NCI-H2029 (cell line): ENCODE measurements around the gene GRXCR2.
A peak's percentile ranks its signal among the peaks of the same experiment; 100 is the strongest.
"Not testable (repeated sequence)": the region's sequence is repeated elsewhere in the genome, so short reads cannot be mapped to it uniquely, and the experiment has no call there.

ENCODE experiments used
- DNase-seq: peaks from one replicate; lab custom pipeline; 2025; lab: John Stamatoyannopoulos, UW

The GRXCR2 gene, protein sequence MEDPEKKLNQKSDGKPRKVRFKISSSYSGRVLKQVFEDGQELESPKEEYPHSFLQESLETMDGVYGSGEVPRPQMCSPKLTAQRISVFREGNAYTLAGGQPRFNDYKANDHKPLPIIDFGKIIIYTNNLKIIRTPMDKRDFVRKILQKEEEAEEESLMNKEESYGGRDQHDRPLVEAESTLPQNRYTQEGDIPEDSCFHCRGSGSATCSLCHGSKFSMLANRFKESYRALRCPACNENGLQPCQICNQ

DNA sequence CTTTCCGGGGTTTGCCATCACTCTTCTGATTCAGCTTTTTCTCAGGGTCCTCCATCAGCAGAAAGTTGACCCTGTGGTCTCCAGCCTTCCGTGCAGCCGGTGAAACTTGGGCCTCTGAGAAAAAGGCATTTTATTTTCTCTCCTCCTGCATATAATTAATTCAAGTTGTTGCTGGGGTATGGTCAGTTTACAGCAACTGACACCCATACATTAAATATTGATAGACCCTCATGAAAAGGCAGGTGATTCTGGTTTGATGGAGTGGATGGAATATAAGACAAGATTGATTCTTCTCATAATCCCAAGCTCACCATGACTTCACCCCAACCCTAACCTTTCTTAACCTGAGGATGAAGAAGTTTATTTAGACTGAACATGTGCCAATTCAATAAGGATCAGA is at the start of gene GRXCR2:
GRXCR2 (minus strand) TSS at position 101 of the 400 bp plus-strand sequence; CDS start at position 55, 46 bp downstream.
- DNase-seq = no peak

DNA sequence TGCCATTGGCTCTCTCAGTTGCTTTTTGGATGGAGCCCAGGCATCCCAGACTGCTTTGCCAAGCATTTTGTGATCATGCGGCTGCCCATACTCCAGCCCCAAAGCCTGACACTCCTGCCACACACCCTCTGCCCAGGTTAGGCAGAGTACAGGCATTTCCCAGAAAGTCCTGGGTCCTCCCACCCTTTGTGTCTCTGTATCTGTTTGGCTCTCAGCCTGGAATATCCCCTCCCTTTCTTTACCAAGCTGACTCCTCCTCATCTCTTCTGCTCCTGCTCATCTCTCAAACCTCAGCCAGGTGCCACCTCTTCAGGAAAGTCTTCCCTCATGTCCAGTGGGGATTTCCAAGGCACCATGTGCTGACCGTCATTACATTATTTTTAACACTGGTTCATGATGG is 49.2 kb upstream of the GRXCR2 start:
- no peak for DNase-seq

DNA sequence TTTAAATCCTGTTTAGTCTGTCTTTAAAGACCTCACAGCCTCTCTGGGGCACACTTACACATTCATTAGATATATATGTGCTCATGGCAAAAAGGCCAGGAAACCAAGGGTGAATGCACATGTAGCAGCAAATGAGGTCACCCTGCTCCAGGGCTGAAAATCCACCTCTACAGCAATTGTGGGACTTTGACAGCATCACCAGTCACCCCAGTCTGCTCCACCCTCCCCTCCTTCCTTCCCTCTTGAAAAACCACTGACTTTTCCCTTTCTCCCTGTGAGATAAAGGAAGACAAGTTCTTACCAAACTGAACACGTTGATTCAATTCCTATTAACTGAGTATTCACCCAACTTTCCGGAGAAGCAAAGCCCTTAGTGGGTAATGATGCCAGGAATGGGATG is 48.4 kb upstream of the GRXCR2 start:
- no peak for DNase-seq

DNA sequence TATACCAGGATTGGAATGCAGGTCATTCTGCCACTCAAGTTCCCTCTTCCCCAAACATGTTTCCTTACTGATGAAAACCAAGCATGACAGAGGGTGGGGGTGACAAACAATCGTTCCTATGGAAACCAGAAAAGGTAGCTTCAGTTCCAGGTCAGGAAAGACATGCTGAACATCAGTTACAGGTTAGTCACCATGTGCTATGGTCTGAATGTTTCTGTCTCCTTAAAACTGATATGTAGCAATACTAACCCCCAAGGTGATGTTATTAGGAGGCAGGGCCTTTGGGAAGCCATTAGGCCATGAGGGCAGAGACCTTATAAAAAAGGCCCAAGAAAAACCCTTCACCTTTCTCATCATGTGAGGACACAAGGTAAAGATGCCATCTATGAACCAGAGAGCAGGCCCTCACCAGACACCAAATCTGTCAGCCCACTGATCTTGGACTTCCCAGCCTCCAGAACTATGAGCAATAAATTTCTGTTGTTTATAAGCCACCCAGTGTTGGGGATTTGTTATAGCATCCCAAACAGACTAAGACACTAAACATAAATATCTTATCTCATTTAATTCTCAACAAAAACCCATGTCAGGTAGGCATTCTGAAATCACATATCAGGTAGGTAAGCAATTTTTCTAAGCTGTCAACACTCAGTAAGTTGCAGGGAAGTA is 47.9 kb upstream of the GRXCR2 start:
- DNase-seq = no peak

DNA sequence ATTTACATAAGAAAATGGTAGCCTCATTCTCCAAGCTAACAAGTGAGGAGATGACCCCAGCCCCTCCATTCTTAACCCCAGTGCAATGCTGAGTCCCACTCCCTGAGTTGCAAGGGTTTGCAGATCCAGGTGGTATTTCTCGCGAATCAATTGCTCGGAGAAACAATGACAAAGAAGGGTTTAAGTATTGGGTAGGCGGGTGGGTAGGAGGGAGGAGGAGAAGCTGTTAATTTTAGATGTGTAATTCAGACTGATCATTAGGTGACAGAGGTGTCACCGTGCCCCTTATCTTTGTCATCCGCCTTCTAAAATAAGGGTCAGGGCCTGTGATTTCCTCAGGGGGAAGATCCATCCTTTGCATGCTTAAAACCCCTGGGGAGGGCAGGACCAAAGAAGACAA is 46.6 kb upstream of the GRXCR2 start:
- DNase-seq = no peak

DNA sequence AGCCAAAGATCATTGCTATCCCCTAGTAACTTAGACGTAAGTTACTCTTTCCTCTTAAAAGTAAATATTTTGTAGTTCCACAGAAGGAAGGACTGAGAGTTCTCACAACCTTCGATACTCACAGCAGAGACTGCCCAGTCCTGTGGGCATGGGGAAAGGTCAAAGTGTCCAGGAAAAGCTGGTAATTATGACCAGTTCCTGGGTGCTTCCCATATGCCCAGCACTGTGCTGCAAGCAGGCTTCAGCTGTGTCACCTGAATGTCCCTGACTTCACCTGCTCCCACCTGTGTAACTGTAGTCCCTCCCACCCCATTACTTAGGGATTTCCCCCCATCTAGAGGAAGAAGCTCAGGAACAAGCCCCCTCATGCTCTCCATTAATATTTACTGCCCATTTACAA is 45.6 kb upstream of the GRXCR2 start:
- DNase-seq = no peak

DNA sequence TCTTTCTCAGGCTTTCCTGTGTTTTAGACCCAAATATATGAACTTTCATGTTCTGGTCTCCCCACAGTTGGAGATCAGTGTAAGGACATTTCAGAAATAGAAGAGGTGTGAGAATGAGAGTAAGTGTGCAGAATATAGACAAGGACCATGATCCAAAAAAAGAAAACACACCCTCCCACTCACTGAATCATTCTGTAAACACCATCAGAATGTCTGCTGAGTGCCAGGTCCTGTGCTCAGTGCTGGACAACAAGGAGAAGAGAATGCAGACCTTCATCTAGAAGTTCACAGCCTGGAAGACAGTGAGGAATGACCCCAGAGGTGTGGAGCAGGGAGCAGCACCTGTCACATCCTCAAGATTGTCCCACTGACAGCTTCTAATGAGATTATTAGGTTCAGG is 44.5 kb upstream of the GRXCR2 start:
- no peak for DNase-seq

DNA sequence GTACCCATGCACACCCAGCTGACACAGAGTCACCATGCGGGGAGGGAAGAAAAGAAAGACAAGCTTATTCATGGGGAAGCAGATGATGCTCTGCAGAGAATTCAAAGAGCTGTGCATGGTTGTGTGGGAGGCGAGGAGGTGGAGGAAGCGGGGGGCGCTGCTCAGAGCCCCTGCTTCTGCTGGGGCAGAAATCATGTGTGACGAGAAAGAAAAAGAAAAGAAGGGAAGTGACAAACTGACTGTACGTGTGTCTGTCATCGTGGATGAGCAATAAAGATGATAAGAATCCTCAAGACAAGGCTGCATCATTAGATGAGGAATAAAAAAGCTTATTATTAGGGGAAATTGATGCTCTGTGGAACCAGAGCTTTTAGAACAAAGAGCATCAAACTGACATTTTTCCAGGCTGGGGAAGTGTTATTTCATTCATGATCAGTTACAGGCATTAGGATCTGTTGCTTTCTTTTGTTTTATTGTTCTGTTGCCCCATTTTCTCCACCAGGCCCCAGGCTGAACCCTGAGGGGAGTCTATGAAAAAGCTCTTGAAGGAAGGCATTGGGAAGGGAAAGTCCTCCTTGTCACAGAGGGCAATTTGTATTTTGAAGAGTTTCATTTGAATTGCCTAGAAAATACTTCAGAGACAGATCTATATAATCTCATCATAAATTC is 43.3 kb upstream of the GRXCR2 start:
- no peak for DNase-seq

DNA sequence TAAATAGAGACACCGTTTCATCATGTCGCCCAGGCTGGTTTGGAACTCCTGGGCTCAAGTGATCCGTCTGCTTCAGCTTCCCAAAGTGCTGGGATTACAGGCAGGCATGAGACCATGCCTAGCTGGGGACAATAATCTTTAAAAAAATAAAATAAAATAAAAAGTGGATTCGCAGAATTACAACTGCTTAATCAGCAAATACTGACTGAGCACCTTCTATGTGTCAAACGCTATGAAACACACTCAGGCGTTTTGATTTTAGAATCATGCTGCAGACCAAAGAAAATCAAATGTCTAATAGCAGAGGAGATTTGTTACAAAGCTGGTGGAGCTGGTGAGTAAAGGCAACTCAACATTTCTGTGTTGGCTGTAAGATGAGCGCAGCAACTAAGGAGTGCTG is 40.9 kb upstream of the GRXCR2 start:
- no peak for DNase-seq

DNA sequence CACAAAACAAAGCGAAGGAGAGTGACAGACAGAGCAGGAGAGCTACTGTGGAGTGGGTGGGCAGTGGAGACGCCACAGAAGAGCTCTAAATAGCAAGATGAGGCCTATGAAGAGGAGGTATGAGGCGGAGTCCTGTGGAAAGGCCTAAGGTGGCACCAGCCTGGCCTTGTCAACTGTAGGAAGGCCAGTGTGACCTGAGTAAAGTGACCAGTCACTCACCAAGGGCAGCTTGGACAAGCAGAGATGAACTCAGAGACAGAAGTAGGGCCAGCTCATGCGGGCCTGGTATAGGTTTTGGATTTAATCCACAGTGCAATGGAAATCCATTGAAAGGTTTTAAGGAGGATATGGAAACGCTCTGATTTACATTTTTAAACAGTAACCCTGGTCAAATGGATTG is 39.8 kb upstream of the GRXCR2 start:
- DNase-seq = no peak

DNA sequence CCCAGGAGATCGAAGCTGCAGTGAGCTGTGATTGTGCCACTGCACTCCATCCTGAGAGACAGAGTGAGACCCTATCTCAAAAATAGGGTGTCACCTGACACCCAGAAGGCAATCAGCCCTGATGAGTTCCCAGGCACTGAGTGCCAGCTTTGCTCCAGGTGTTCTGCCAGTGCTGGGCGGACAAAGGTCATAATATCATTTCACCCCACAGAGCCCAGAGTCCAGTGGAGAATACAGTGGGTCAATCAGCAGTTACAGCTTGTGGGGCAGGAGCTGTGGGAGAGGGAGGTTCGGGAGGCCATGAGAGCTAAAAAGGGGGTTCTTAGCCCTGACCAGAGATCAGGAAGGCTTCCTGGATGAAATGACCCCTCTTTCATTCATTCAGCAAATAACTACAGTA is 39.2 kb upstream of the GRXCR2 start:
- no peak for DNase-seq

DNA sequence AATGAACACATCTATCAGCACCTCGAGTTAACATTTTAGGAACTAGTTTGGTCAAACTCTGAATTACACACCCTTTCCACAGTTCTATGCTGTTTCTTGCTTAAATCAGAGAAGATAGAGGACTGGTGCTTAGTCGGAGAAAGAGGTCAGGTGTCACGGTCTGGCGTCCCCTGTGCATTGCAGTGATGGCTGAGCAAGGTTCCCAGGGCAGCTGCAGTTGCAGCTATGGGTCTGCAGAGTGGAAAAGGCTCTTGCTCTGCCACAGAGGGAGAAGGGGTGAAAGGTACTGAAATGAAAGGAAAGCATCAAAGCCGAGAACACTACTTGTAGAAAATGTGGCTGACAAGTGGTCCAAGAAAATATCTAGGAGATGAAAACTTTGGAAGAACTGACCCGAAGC is 38.4 kb upstream of the GRXCR2 start:
- no peak for DNase-seq

DNA sequence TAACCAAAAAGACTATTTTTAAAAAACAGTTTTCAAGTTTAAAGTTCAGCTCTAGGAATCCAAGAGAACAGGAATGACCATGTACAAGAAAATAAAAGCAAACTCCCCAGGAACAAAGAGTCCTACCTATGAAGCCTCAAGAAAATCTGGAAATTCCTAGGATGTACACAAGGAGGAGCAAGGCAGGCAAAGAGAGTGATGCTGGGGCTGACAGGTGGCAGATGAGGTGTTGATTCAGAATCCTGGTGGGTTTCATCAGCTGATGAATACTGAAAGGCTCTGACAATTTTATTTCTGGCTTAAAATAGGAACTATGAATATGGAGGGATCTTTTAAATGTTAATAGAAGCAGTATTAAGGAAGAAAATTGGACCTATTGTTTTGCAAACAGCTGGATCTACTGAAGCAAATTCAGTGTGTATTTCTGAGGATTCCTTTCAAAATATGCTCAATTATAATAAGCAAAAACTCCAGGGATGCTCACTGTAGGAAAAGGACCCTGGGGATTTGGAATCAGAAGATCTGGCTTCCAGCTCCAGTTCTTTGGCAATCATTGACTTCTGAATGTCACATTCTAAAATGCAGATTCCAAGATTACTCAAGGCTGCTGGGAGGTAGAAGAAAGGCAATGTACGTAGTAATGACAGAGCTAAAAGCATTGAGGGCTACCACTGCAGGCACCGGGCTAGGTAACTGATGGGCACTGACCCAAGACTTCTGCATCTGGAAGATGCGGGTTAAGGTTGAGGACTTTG is 35.6 kb upstream of the GRXCR2 start:
- no peak for DNase-seq

DNA sequence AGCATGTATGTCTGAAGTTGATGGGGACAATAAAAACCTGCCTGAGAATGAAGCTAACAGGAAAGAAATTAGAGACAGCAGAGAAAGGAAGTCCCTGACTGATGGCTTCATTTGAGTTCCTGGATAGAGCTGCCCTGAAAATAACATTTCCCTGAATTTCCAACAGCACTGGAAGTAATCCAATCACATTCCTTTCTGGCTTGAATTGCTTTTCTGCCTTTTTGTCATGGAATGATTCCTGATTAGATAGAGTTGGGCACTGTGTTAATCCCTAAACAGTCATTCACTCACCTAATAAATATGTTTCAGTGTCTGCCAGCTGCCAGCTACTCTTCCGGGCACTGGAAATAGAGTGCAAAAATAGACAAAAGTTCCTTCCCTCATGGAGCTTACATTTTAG is 33.6 kb upstream of the GRXCR2 start:
- DNase-seq = no peak

DNA sequence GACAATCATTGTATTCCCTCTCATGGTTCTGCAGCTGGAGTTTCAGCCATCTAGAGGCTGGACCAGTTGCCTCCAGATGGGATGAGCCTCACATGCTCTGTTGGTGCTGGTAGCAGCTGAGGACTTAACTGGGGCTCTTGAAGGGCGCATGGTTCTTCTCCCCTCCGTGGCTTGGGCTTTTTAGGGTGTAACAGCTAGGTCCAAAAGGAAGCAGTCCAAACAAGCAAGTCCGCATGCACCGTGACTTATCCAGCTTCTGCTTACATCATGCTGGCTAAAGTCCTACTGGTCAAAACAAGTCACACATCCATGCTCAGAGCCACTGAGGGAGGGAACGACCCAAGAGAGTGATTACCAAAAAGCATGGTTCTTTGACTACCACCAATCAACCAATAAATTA is 31.9 kb upstream of the GRXCR2 start:
- DNase-seq = no peak

DNA sequence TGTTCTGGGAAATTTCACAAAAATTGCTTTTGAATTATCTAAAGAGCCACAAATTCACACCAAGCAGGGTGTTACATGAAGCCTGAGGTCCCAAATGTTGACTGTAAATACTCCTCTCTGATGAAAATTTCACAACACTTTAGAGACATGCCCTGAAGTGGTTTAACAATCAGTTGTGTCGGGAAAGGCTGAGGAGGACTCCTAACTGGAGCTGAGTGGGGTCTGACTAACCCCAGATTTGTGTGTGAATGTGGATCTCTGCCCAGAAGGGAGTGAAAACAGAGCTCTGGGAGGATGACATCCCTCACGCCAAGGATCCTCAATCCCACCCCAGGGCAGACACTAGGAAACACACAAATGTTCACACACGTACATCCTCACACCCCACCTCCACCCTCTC is 31.1 kb upstream of the GRXCR2 start:
- no peak for DNase-seq

DNA sequence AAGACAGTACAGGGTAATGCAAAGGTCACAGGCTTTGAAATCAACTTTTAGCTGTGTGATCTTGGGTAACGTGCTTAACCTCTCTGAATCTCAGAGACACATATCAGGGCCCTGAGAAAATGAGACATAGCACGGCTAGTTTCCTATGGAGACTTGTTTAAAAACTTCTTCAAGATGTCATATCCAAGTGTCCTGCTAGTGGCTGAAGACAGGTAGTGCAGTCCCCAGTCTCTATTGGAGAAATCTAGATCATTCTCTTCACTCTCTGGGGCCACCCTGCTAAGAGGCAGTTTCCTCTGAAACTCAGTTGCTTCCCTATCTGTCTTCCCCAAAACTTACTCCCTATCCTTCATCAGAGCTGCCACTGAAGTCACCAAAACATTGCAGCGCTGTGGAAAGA is 30.3 kb upstream of the GRXCR2 start:
- DNase-seq = no peak

DNA sequence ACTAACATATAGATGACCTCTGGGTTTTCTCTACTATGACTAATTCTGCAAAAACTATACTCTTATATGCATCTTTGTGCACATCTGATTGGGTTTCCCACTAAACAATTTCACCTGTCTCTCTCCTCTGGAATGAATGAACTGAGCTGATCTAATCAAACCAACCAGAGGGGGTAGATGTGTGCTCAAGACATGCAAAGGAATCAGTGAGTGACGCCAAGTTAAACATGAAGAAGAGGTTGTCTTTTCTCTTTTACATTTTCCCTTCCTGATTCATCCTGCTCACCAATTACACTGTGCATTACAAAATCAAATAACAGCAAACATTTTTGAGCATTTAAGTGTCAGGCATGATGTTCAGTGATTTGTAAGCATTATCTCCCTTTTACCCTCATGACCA is 29.6 kb upstream of the GRXCR2 start:
- no peak for DNase-seq

DNA sequence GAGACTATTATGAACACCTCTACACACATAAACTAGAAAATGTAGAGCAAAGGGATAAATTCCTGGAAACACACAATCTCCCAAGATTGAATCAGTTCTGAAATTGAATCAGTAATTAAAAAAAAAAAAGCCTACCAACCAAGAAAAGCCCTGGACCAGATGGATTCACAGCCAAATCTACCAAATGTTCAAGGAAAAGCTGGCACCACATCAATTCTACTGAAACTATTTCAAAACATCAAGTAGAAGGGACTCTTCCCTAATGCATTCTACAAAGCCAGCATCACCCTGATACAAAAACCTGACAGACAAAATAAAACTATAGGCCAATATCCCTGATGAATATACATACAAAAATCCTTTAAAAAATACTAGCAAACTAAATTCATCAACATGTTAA is 25.4 kb upstream of the GRXCR2 start:
- no peak for DNase-seq

DNA sequence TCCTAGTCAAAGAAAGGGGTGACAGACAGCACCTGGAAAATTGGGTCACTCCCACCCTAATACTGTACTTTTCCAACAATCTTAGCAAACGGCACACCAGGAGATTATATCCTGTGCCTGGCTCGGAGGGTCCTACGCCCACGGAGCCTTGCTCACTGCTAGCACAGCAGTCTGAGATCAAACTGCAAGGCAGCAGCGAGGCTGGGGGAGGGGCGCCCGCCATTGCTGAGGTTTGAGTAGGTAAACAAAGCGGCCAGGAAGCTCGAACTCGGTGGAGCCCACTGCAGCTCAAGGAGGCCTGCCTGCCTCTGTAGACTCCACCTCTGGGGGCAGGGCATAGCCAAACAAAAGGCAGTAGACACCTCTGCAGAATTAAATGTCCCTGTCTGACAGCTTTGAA is 18.6 kb upstream of the GRXCR2 start:
- DNase-seq = not testable (repeated sequence)

DNA sequence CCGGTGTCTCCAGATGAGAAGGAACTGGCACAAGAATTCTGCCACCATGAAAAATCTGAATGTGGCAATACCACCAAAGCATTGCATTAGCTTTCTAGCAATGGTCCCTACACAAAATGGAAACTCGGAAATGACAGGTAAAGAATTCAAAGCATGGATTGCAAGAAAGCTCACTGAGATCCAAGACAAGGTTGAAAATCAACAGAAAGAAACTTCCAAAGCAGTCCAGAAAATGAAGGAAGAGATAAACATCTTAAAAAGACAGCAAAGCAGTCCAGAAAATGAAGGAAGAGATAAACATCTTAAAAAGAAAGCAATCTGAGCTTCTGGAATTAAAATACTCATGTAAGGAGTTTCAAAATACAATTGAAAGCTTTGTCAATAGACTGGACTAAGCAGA is 16.8 kb upstream of the GRXCR2 start:
- no peak for DNase-seq

DNA sequence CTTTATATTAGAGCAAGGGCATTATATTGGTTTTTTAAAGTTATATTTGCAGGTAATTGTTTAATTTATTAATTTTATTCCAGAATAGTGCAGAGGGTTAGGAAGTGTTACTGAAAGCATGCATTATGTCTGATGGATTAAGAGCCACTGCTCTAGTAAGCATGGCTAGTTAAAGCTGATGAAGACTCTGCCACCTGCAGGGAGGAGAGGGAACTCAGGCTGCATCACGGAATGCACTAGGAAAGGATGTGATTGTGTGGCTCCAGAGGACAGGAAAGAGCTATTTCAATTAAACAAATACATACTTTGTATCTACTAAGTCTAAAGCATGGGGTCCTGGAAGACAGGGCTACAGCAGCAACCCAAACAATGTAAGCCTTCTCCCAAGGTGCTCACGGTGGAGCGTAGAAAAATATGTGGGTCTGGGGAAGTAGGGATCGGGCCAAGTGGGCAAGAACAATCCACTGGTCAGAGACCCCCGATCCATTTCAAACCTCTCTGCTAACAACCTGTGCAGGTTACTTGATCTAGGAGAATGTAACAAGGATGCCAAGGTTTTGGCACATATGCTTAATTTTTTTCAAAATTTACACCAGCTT is 15.3 kb upstream of the GRXCR2 start:
- DNase-seq = peak; percentile 12
